SK-N-SH (cell line): ENCODE data around the gene CCDC88C.

Source experiments
- CTCF ChIP-seq: fragments of 200-600 bp; sonication (generic); IDR thresholded peaks from 2 replicates; pipeline ENCODE4 v1.6.1; 2017; ENCODE audit warnings: antibody characterized with exemption, mild to moderate bottlenecking, moderate library complexity
- MXI1 ChIP-seq: IDR thresholded peaks from 2 replicates; pipeline ENCODE4 v1.6.1; 2012; ENCODE audit warnings: mild to moderate bottlenecking, low read depth, low read length, improper control_type of control experiment
- PBX3 ChIP-seq: IDR thresholded peaks from 2 replicates; pipeline ENCODE4; 2012
- POLR2AphosphoS5 ChIP-seq: IDR thresholded peaks from 2 replicates; pipeline ENCODE4 v1.6.1; 2012; ENCODE audit warnings: low read depth, low read length
- RFX5 ChIP-seq: IDR thresholded peaks from 2 replicates; pipeline ENCODE4 v1.6.1; 2012; ENCODE audit warnings: mild to moderate bottlenecking, improper control_type of control experiment, low read length
- USF2 ChIP-seq: fragments of 150-350 bp; IDR thresholded peaks from 2 replicates; pipeline ENCODE4 v1.6.1; 2017; ENCODE audit warnings: antibody characterized with exemption, low read length, low read depth, borderline replicate concordance

GRCh38 chr14:91267965-91268437, 149.6 kb downstream of the CCDC88C start:
- TF ChIP-seq POLR2AphosphoS5 (no peak), PBX3 (no peak), CTCF (no peak), MXI1 (no peak), RFX5 (no peak), USF2 (no peak)
